Caco-2 (cell line): Measurements from ENCODE around the gene TOM1. TPM values are rescaled to one million over a fixed set of nuclear protein-coding genes. Genes with fewer than 3 reads are reported as not detected.

Source experiments
- BruUV-seq: library from RNA; stranded (reverse); fragments of 400-500 nt; replicated peaks from 2 replicates; lab custom pipeline; 2021; lab: Mats Ljungman, UMichigan
- CTCF ChIA-PET: fragments of 300-600 bp; sonication (Branson Sonifier 250); formaldehyde crosslinking; loops from one replicate; lab custom pipeline; 2022; ENCODE audit warnings: antibody characterized with exemption; lab: Charles Lee
- POLR2A ChIA-PET: fragments of 300-600 bp; sonication (Branson Sonifier 250); formaldehyde crosslinking; loops from one replicate; lab custom pipeline; 2022; ENCODE audit warnings: antibody characterized with exemption; lab: Charles Lee
- DNase-seq, 2 experiments: peaks; one replicate each; pipeline versions ENCODE4 v3.0.0 to v3.0.0-alpha.2; 2020 to 2022
- H3K27me3 ChIP-seq: replicated peaks from 2 replicates; pipeline ENCODE4 v1.6.0; 2011; ENCODE audit warnings: low read length; ENCODE audit not compliant: control insufficient read depth, insufficient read depth
- H3K36me3 ChIP-seq: 2 replicates; pipeline ENCODE4 v1.5.1; 2011; ENCODE audit warnings: low read length; ENCODE audit not compliant: control insufficient read depth, insufficient read depth
- H3K4me1 ChIP-seq: fragments of 250-450 bp; sonication (Bioruptor Pico); 2 replicates; pipeline ENCODE4 v1.5.1; 2020; ENCODE audit warnings: mild to moderate bottlenecking
- H3K4me3 ChIP-seq: 2 replicates; pipeline ENCODE4 v1.5.1; 2011; ENCODE audit warnings: low read depth, mild to moderate bottlenecking, control low read depth, low read length
- H3K9me3 ChIP-seq: fragments of 250-450 bp; sonication (Bioruptor Pico); 2 replicates; pipeline ENCODE4 v1.5.1; 2020; ENCODE audit warnings: mild to moderate bottlenecking, moderate library complexity
- H3K27ac Mint-ChIP-seq: one replicate; pipeline ENCODE4 v1.8.0; 2022; ENCODE audit warnings: mixed read lengths; ENCODE audit not compliant: unreplicated experiment
- H3K27me3 Mint-ChIP-seq: one replicate; pipeline ENCODE4 v1.8.0; 2022; ENCODE audit warnings: mixed read lengths; ENCODE audit not compliant: insufficient read depth, unreplicated experiment
- H3K36me3 Mint-ChIP-seq: one replicate; pipeline ENCODE4 v1.8.0; 2022; ENCODE audit warnings: mild to moderate bottlenecking, mixed read lengths; ENCODE audit not compliant: insufficient read depth, unreplicated experiment
- H3K4me1 Mint-ChIP-seq: one replicate; pipeline ENCODE4 v1.8.0; 2022; ENCODE audit warnings: low read depth, mixed read lengths; ENCODE audit not compliant: unreplicated experiment
- H3K4me3 Mint-ChIP-seq: one replicate; pipeline ENCODE4 v1.8.0; 2022; ENCODE audit warnings: mild to moderate bottlenecking, moderate library complexity, mixed read lengths; ENCODE audit not compliant: unreplicated experiment
- H3K9me3 Mint-ChIP-seq: one replicate; pipeline ENCODE4 v1.8.0; 2022; ENCODE audit warnings: mixed read lengths; ENCODE audit not compliant: unreplicated experiment
- intact Hi-C: fragments of 100-400 bp; cut with micrococcal nuclease; formaldehyde crosslinking; loops from one replicate; pipeline ENCODE4 v1.10.0; 2022; ENCODE audit not compliant: unreplicated experiment
- total RNA-seq: library from RNA; stranded (reverse); gene quantifications from 2 replicates; pipeline ENCODE4 v1.2.3, GENCODE V29; 2022
- TF ChIP-seq, protein P1 (sequence below), 2 experiments: fragments of 200-600 bp in 1 of 2; IDR thresholded peaks; 1 replicate in 1 of 2; 2 replicates in 1 of 2; pipeline versions ENCODE4 v1.5.1 to v1.8.0; 2011 to 2022; ENCODE audit warnings: antibody characterized with exemption in 1 of 2, control low read depth in 1 of 2, inconsistent platforms in 1 of 2, low read depth in 1 of 2, low read length in 1 of 2, mild to moderate bottlenecking in 1 of 2, moderate library complexity in 1 of 2; ENCODE audit not compliant: insufficient read depth in 1 of 2, severe bottlenecking in 1 of 2, unreplicated experiment in 1 of 2

Gene TOM1
- total RNA-seq, 1 experiment from 2014 or later, result 47.4 TPM

DNA sequence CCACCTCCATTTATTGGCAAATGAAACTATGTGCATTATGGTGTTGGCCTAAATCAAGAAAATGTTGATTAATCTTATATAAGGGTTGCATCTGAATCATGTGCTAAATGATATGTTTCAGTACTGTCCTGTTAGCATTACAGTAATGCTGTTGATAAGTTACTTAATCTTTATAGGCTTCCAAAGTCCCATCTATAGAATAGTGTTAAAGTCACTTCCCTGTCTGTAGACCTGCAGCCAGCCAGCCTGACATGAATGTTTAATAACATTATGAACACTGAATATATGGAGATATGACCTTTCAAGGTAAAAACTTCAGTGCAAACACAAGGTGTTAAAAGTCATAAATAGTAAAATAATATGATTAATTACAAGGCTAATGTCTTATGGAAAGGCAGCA is 3.6 kb upstream of the TOM1 start:
- no peak for DNase-seq
- Mint-ChIP-seq H3K36me3 (peaks cover 22% of the 10 kb centered on the region), H3K27me3 (no peaks in the 10 kb centered on the region), H3K27ac (no peak overlapping the region), H3K9me3 (no peaks in the 10 kb centered on the region), H3K4me3 (no peak overlapping the region), H3K4me1 (no peaks in the 10 kb centered on the region)
- Histone ChIP-seq H3K4me1 (no peaks in the 10 kb centered on the region), H3K27me3 (no peaks in the 10 kb centered on the region), H3K9me3 (no peaks in the 10 kb centered on the region), H3K36me3 (no peaks in the 10 kb centered on the region; the same call in 1 of the 2 replicates), H3K4me3 (no peak overlapping the region)
- BruUV-seq, result no TSS peak
- ChIA-PET CTCF (no interaction called here), POLR2A (no interaction called here)
- intact Hi-C loops, result no loop called here
- TF ChIP-seq, protein P1, sequence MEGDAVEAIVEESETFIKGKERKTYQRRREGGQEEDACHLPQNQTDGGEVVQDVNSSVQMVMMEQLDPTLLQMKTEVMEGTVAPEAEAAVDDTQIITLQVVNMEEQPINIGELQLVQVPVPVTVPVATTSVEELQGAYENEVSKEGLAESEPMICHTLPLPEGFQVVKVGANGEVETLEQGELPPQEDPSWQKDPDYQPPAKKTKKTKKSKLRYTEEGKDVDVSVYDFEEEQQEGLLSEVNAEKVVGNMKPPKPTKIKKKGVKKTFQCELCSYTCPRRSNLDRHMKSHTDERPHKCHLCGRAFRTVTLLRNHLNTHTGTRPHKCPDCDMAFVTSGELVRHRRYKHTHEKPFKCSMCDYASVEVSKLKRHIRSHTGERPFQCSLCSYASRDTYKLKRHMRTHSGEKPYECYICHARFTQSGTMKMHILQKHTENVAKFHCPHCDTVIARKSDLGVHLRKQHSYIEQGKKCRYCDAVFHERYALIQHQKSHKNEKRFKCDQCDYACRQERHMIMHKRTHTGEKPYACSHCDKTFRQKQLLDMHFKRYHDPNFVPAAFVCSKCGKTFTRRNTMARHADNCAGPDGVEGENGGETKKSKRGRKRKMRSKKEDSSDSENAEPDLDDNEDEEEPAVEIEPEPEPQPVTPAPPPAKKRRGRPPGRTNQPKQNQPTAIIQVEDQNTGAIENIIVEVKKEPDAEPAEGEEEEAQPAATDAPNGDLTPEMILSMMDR (IDR thresholded peaks at IDR 0.05; ENCODE audit: insufficient read depth in 1 of 2, low read depth in 1 of 2, low read length in 1 of 2, severe bottlenecking in 1 of 2, unreplicated experiment in 1 of 2), result no peak

DNA sequence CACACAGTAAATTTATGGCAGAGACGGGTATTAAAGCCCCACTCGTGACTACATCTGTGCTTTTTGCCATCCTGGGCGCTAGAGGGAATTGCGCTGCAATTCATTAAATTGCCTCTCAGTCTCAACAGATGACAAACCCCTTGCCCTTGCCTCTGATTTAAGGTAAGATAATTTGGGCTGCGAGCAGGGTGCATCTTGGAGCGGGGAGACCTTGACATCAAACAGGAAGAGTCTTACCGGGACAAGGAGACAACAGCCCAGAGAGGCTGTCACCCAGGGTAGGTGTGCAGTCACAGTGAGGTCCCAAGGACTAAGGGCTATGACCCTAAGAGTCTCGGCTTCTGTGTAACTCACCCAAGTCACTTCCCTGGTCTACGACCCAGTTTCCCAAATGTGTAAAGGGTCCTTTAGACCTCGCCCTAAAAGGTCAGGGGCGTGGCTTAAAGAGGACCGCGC is 449 bp upstream of the TOM1 start:
- Mint-ChIP-seq H3K9me3 (no peaks in the 10 kb centered on the region), H3K27me3 (no peaks in the 10 kb centered on the region), H3K27ac (peak overlapping the region; percentile 96), H3K4me3 (peak overlapping the region; percentile 91), H3K4me1 (no peaks in the 10 kb centered on the region), H3K36me3 (peaks cover 18% of the 10 kb centered on the region)
- CTCF ChIA-PET, result interaction anchor here (0.8 to 1.2 kb wide), 6 partner anchors 11 to 730 kb away, joined by 3 to 9 read pairs (median 4); partner anchors contain the start of gene RBFOX2
- TF ChIP-seq, protein P1 (IDR thresholded peaks at IDR 0.05; ENCODE audit: insufficient read depth in 1 of 2, low read depth in 1 of 2, low read length in 1 of 2, severe bottlenecking in 1 of 2, unreplicated experiment in 1 of 2), result no peak
- intact Hi-C loops, result no loop called here
- Histone ChIP-seq H3K4me3 (peak overlapping the region; percentile 70), H3K36me3 (no peaks in the 10 kb centered on the region), H3K9me3 (no peaks in the 10 kb centered on the region), H3K27me3 (no peaks in the 10 kb centered on the region), H3K4me1 (peaks cover 3% of the 10 kb centered on the region; the same call in 1 of the 2 replicates)
- DNase-seq, result no peak
- BruUV-seq, result TSS peak; percentile 85
- POLR2A ChIA-PET, result interaction anchor here (0.6 to 1.2 kb wide), 4 partner anchors 12 to 283 kb away, joined by 3 to 13 read pairs (median 6); partner anchors contain the start of gene HMGXB4

DNA sequence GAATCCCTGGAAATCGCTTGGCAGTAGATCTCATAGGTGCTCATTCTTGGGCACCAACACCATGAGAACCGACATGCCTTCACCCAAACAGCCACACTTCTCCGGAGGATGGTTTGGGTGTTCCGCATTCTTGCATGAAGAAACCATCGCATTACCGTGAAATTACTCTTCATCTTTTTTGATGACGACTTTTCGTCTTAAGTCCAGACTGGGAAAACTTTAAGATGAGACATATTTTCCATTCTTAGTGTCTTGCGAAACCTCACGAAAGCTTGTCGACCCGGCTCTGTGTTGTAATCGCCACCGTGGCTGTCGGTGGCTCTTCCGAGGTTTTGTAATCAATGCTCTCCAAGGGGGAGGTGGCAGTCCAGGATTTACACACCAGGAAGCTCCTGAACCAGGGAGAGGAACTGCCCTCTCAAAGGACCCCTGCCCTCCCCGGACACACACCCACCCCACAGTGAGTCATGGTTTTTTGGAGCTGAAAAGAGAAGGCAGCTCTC is 1.7 kb downstream of the TOM1 start:
- ChIA-PET CTCF (interaction anchor here (0.7 to 1.1 kb wide), 3 partner anchors 44 to 70 kb away, joined by 3 to 4 read pairs (median 3); no protein-coding TSS in a partner anchor), POLR2A (interaction anchor here (0.7 to 1.3 kb wide), 3 partner anchors 9 to 1228 kb away, joined by 3 to 4 read pairs (median 4); no protein-coding TSS in a partner anchor)
- DNase-seq, result peak; percentile 85 to 87
- H3K36me3 Mint-ChIP-seq, result peaks cover 18% of the 10 kb centered on the region
- H3K27me3 Mint-ChIP-seq, result no peaks in the 10 kb centered on the region
- no peaks in the 10 kb centered on the region for H3K4me1 Mint-ChIP-seq
- H3K9me3 Mint-ChIP-seq, result no peaks in the 10 kb centered on the region
- no TSS peak for BruUV-seq
- H3K27ac Mint-ChIP-seq, result peak overlapping the region; percentile 96
- H3K9me3 ChIP-seq, result no peaks in the 10 kb centered on the region
- H3K36me3 ChIP-seq, result no peaks in the 10 kb centered on the region
- TF ChIP-seq, protein P1 (IDR thresholded peaks at IDR 0.05; ENCODE audit: insufficient read depth in 1 of 2, low read depth in 1 of 2, low read length in 1 of 2, severe bottlenecking in 1 of 2, unreplicated experiment in 1 of 2), result no peak
- peak overlapping the region; percentile 70 for H3K4me3 ChIP-seq
- intact Hi-C loops, result no loop called here
- peaks cover 3% of the 10 kb centered on the region; the same call in 1 of the 2 replicates for H3K4me1 ChIP-seq
- H3K27me3 ChIP-seq, result no peaks in the 10 kb centered on the region
- H3K4me3 Mint-ChIP-seq, result peak overlapping the region; percentile 91
